HG02970 (cell line): Measurements from ENCODE around the gene ZNF592.

ENCODE experiments used
- ATAC-seq: cut with Tn5 transposase; IDR thresholded peaks from one replicate; pipeline ENCODE4 v1.9.1; 2021; ENCODE audit warnings: mild to moderate bottlenecking, moderate library complexity, moderate number of reproducible peaks; ENCODE audit not compliant: unreplicated experiment, low FRiP score

ZNF592 gene

GRCh38 chr15:84823282-84823878 lies 75.0 kb downstream of the ZNF592 start:
- no peak for ATAC-seq

GRCh38 chr15:84824260-84825007 lies 76.0 kb downstream of the ZNF592 start:
- no peak for ATAC-seq

DNA sequence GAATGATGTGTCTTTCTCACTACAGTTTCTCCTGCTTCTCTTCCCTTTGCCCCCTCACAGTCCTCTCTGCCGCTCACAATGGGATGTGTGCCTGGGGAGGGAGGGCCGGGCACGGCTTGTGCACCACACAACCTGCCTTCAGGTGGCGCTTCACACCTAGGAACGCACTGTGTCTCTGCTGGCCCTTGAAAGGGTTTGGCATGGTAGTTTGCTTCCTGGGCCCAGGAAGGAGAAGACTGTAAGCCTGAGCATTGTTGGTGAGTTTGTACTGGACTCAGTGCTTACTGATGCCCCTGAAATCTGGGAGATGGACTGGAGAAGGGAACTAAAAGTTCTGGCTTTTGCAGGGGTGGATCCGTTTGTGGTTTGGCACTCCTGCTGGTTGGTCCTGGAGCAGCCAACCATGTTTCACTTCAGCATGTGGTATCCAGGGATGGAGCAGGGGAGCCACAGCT lies 78.0 kb downstream of the ZNF592 start:
- no peak for ATAC-seq

GRCh38 chr15:84827246-84827645 lies 78.9 kb downstream of the ZNF592 start:
- no peak for ATAC-seq

- no peak for ATAC-seq
Observed at GRCh38 chr15:84828086-84828908, 79.9 kb downstream of the ZNF592 start.

DNA sequence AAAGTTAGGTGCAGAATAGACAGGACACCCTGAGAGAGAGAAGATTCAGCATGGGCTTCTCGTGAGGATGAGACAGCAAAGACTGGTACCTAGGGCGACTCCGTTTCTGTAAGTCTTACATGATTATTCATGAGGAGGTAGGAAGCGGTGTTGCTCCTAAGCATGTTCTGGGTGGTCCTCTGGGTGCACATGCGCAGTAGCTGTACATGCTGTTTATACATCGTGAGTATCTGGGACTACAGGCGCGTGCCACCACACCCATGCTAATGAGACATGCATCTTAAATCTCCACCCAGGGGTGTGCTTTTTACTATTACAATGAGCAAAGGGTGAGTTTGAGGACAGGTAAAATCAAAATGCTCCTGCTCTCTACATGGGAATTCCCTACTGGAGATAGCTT lies 81.0 kb downstream of the ZNF592 start:
- ATAC-seq: no peak

DNA sequence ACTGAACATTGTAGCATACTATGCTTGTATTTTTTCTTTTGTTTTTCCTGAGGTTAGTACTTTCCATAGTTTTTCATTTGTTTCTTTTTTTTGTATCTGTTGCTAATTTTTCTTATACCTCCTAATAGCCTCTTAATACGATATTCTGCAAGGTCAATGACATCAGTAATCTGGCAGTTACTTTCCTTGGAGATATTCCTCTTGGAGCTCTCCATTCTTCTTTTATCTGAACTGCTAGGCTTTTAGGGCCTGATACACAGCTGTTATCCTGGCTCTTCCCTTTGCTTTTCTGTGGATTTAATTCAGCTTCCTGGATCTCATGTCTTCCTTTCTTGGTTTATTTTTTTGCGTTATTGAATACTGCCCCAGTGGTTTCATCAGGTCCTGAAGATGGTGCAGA lies 81.6 kb downstream of the ZNF592 start:
- no peak for ATAC-seq

DNA sequence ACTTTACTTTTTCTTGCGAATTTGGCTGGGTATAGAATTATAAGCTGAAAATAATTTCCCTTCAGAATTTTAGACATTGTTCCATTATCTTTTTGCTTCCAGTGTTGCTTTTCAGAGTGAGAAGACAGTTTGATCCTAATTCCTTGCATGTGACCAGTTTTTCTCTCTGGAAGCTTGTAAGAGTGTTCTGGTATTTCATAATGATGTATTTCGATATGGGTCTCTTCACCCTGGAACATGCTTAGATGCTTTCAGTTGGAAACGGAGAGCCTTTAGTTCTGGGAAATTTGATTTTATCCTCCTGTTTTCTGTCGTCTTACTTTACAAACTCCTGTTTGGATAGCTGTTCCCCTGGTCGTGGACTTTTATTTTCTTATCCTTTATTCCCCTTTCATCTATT lies 82.6 kb downstream of the ZNF592 start:
- no peak for ATAC-seq

- no peak for ATAC-seq
Observed at GRCh38 chr15:84831613-84832012, 83.2 kb downstream of the ZNF592 start.

DNA sequence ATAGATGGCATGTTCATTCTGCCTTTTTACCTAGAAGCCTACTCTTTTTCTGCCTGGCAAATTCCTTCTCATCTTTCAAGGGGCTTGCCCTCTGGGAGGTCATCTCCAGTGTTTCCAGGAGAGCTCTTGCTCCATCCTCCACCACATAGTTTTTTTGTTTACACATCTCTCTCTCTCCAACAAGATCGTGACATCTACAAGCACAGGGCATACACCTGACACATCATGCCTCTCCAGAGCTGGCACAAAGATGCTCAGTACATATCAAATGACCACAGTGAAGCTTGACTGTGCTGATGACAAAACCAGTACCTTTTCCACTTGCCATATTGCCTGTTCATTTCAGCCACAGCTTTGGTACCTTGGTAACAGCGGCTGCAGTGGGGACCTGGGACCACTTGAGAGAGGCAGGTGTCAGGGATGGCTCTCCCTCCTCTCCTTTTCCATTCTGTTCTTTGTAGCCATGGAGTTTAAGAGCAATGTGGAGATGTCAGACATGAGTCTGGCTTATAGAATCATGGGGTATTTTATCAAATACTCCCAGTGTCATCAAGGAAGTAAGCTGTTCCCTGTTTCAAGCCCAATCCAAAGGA lies 84.2 kb downstream of the ZNF592 start:
- no peak for ATAC-seq

DNA sequence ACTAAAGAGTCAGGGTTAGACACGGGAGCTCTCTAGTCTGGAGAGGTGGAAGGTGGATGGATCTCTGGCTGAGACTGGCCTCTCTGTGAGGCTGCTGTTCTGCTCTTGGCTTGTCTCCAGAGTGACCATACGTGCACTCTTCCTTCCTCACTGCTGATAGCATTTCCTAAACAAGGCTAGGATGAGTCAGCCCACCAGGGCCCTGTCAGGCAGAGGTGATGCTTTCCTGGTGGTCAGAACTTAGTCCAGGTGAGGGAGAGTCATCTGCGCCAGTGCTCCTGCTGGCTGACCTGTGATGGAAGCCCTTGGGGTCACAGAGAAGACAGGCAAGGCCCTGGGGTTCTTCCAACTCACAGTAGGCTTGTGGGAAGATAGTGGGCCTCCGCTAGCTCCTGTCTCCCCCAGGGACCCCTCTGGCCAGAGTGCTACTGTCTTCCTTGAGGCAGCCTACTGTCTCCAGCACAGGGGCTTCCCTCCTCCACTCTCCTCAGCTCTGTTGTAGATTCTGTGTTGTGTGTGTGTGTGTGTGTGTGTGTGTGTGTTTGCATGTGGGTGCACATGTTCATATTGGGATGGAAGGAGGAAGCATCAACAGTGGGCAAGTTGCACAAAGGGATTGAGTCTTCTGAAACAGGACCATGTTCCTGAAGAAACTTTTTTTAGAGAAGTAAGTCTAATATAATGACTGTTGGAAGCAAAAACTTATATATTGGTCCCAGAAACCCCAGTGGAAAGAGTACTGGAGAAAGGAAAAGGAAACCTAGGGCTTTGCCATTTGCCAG lies 85.2 kb downstream of the ZNF592 start:
- ATAC-seq: no peak

DNA sequence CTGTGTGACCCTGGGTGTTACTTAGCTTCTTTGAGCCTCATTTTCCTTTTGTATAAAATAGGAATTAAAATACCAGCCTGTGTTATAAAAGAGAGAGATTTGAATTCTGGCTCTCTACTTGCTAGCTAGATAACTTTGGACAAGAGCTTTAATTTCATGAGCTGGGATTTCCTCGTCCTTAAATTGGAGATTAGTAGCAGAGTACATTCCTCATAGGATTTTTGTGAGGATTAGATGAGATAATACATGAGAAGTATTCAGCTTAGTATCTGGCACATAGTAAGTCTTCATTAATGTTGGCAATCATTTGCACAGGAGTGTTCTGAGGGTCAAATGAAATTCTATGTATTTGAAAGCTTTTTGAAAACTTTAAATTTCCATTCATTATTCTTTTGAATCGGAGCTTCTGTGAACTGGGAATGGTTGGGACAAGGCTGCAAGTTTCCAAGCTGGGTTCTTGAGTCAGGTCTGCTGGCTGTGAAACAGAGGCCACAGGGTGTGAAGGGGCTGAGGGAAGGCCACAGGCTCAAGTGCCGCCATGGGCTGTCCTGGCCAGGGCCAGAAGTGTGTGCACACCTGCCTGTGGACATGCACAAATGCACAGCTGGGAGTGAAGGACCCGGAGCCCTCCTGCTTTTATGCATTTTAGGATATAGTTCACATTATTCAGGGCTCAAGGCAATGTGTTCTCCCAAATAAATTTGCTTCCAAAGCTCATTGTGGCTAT lies 86.0 kb downstream of the ZNF592 start:
- no peak for ATAC-seq

GRCh38 chr15:84834969-84835368 lies 86.6 kb downstream of the ZNF592 start:
- no peak for ATAC-seq

- no peak for ATAC-seq
Observed at GRCh38 chr15:84835661-84836337, 87.4 kb downstream of the ZNF592 start.

- no peak for ATAC-seq
Observed at GRCh38 chr15:84836844-84837243, 88.5 kb downstream of the ZNF592 start.

DNA sequence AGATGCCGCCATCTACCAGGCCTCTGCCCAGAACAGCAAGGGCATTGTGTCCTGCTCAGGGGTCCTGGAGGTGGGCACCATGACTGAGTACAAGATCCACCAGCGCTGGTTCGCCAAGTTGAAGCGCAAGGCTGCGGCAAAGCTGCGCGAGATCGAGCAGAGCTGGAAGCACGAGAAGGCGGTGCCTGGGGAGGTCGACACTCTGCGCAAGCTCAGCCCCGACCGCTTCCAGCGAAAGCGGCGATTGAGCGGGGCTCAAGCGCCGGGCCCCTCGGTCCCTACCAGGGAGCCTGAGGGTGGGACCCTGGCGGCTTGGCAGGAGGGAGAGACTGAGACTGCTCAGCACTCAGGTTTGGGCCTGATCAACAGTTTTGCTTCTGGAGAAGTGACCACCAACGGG lies 91.3 kb downstream of the ZNF592 start:
- ATAC-seq: no peak

GRCh38 chr15:84840255-84840654 lies 91.9 kb downstream of the ZNF592 start:
- ATAC-seq: no peak

GRCh38 chr15:84840741-84841429 lies 92.5 kb downstream of the ZNF592 start:
- ATAC-seq: no peak
